GM12873 (cell line): ENCODE measurements around the gene TCF25.

Experiments
- CTCF ChIP-seq: IDR thresholded peaks from 2 replicates; pipeline ENCODE4 v1.5.1; 2012; ENCODE audit warnings: low read depth, mild to moderate bottlenecking, moderate library complexity, low read length, control low read depth; ENCODE audit not compliant: insufficient read depth; ENCODE audit errors: missing control alignments

Gene TCF25

GRCh38 chr16:89921702-89922476 is 48.5 kb downstream of the TCF25 start:
- TF ChIP-seq CTCF, result no peak

GRCh38 chr16:89922477-89922883 is 49.1 kb downstream of the TCF25 start:
- TF ChIP-seq CTCF, result no peak

- no peak for TF ChIP-seq CTCF
Observed at GRCh38 chr16:89922884-89923639, 49.7 kb downstream of the TCF25 start, which contains the start of gene TUBB3. TSS of gene TUBB3 (plus strand) at chr16:89923342. CDS start at chr16:89923402, 60 bp downstream.

GRCh38 chr16:89923640-89924296 is 50.4 kb downstream of the TCF25 start:
- no peak for TF ChIP-seq CTCF

GRCh38 chr16:89924297-89924924 is 51.0 kb downstream of the TCF25 start:
- peak; percentile 3 for TF ChIP-seq CTCF

- TF ChIP-seq CTCF, result no peak
Observed at GRCh38 chr16:89924925-89925307, 51.5 kb downstream of the TCF25 start.
